Fibroblast of lung (primary cell): Measurements from ENCODE around the gene PTK7. TPM values are rescaled to one million over a fixed set of nuclear protein-coding genes. Genes with fewer than 3 reads are reported as not detected.

ENCODE experiments used
- DNase-seq, 2 donors: peaks; one replicate each; pipeline versions ENCODE4 v3.0.0 to v3.0.0-alpha.2; 2010; ENCODE audit warnings: low read depth in 2 of 2
- H2AFZ ChIP-seq: 2 replicates; pipeline ENCODE4 v1.5.1; 2012; ENCODE audit warnings: low read length, control low read depth, inconsistent platforms
- H3K27ac ChIP-seq: 2 replicates; pipeline ENCODE4 v1.5.1; 2011; ENCODE audit warnings: low read length, control low read depth; ENCODE audit not compliant: insufficient read depth
- H3K27me3 ChIP-seq: 2 replicates; pipeline ENCODE4 v1.5.1; 2011; ENCODE audit warnings: mild to moderate bottlenecking, low read length; ENCODE audit not compliant: control insufficient read depth, insufficient read depth
- H3K36me3 ChIP-seq: 2 replicates; pipeline ENCODE4 v1.5.1; 2011; ENCODE audit warnings: low read length; ENCODE audit not compliant: control insufficient read depth, insufficient read depth
- H3K4me1 ChIP-seq: 2 replicates; pipeline ENCODE4 v1.5.1; 2011; ENCODE audit warnings: low read length; ENCODE audit not compliant: control insufficient read depth, insufficient read depth; ENCODE audit errors: extremely low read depth
- H3K4me2 ChIP-seq: 2 replicates; pipeline ENCODE4 v1.5.1; 2011; ENCODE audit warnings: low read length, control low read depth; ENCODE audit not compliant: insufficient read depth; ENCODE audit errors: extremely low read depth
- H3K4me3 ChIP-seq, 4 experiments: fragments of 200-600 bp in 1 of 4; sonication (generic) in 1 of 4; replicated peaks in 1 of 4; 2 replicates each; pipeline ENCODE4 v1.5.1; 2011 to 2016; ENCODE audit warnings: low read length in 4 of 4, low read depth in 3 of 4, mild to moderate bottlenecking in 3 of 4, control low read depth in 2 of 4, inconsistent platforms in 1 of 4, mixed read lengths in 1 of 4; ENCODE audit not compliant: insufficient read depth in 1 of 4; ENCODE audit errors: control extremely low read depth in 1 of 4
- H3K79me2 ChIP-seq: 2 replicates; pipeline ENCODE4 v1.5.1; 2012; ENCODE audit warnings: mild to moderate bottlenecking, low read length, inconsistent platforms; ENCODE audit not compliant: control insufficient read depth, insufficient read depth
- H3K9ac ChIP-seq: 2 replicates; pipeline ENCODE4 v1.5.1; 2011; ENCODE audit warnings: mild to moderate bottlenecking, low read length, control low read depth; ENCODE audit not compliant: insufficient read depth
- H3K9me3 ChIP-seq: 2 replicates; pipeline ENCODE4 v1.5.1; 2012; ENCODE audit warnings: low read depth, low read length; ENCODE audit not compliant: control insufficient read depth, insufficient read depth
- H4K20me1 ChIP-seq: 2 replicates; pipeline ENCODE4 v1.5.1; 2011; ENCODE audit warnings: low read length; ENCODE audit not compliant: control insufficient read depth, insufficient read depth; ENCODE audit errors: extremely low read depth
- CTCF ChIP-seq, 2 donors: IDR thresholded peaks in 1 of 2; conservative IDR thresholded peaks in 1 of 2; 1 replicate in 1 of 2; 2 replicates in 1 of 2; pipeline ENCODE4 v1.5.1; 2011 to 2012; ENCODE audit warnings: low read length in 2 of 2, control low read depth in 1 of 2, inconsistent platforms in 1 of 2, low read depth in 1 of 2, mild to moderate bottlenecking in 1 of 2
- EZH2 ChIP-seq: IDR thresholded peaks from 2 replicates; pipeline ENCODE4 v1.5.1; 2012; ENCODE audit warnings: low read length, control low read depth, mild to moderate bottlenecking; ENCODE audit errors: missing control alignments
- polyA plus RNA-seq, 2 donors: library from polyadenylated mRNA; depleted of rRNA in 1 of 2; stranded (reverse) in 1 of 2; unstranded in 1 of 2; fragments of >200 nt; gene quantifications; 2 replicates each; pipeline ENCODE4 v1.2.1, GENCODE V29; 2011 to 2012; ENCODE audit warnings: missing spikeins in 1 of 2
- total RNA-seq: library from RNA; depleted of rRNA; stranded (reverse); fragments of >200 nt; gene quantifications from 2 replicates; pipeline ENCODE4 v1.2.1, GENCODE V29; 2014

Gene PTK7
- total and polyA plus RNA-seq, 2 donors (not counting 1 experiment from before 2014, with no cell fraction given): 145 to 149 TPM

GRCh38 chr6:43053545-43054205, 22.4 kb upstream of the PTK7 start, which contains the start of gene CUL7:
TSS of gene CUL7 (minus strand) at chr6:43053851. CDS start at chr6:43052788, 1,063 bp downstream.
- peak within 1 kb of the TSS; percentile 94 for H3K4me2 ChIP-seq
- H3K27ac ChIP-seq: peak within 1 kb of the TSS; percentile 92
- no peak within 1 kb of the TSS for H2AFZ ChIP-seq
- H3K4me1 ChIP-seq: peaks cover 12% of the 10 kb centered on the region
- H3K9me3 ChIP-seq: no peaks in the 10 kb centered on the region
- TF ChIP-seq EZH2 (no peak), CTCF (conservative IDR thresholded peaks at IDR 0.05 in 1 of 2, IDR thresholded peaks at IDR 0.05 in 1 of 2; ENCODE audit: low read depth in 1 of 2, low read length in 2 of 2) (no peak)
- DNase-seq: peak; percentile 96
- no peaks in the 10 kb centered on the region for H3K27me3 ChIP-seq
- H3K4me3 ChIP-seq: peak within 1 kb of the TSS; percentile 52 to 85 (median 69)
- no peaks in the 10 kb centered on the region for H4K20me1 ChIP-seq
- H3K9ac ChIP-seq: peak within 1 kb of the TSS; percentile 93
- H3K36me3 ChIP-seq: peaks cover 16% of the 10 kb centered on the region
- peaks cover 26% of the 10 kb centered on the region for H3K79me2 ChIP-seq

GRCh38 chr6:43054206-43054943, 21.7 kb upstream of the PTK7 start:
- Histone ChIP-seq H3K79me2 (peaks cover 31% of the 10 kb centered on the region), H2AFZ (no peak overlapping the region), H4K20me1 (no peaks in the 10 kb centered on the region), H3K4me2 (peak overlapping the region; percentile 25), H3K9me3 (no peaks in the 10 kb centered on the region), H3K27ac (peak overlapping the region; percentile 92), H3K9ac (no peak overlapping the region), H3K36me3 (peaks cover 15% of the 10 kb centered on the region), H3K4me3 (peak overlapping the region in 3 of 4 experiments; percentile 52 to 85 (median 72)), H3K4me1 (peaks cover 12% of the 10 kb centered on the region), H3K27me3 (no peaks in the 10 kb centered on the region)
- DNase-seq: peak in 1 of 2 donors; percentile 36
- TF ChIP-seq CTCF (conservative IDR thresholded peaks at IDR 0.05 in 1 of 2, IDR thresholded peaks at IDR 0.05 in 1 of 2; ENCODE audit: low read depth in 1 of 2, low read length in 2 of 2): no peak
- TF ChIP-seq EZH2: no peak

- Histone ChIP-seq H3K4me3 (no peak overlapping the region), H3K79me2 (peaks cover 31% of the 10 kb centered on the region), H3K4me2 (no peak overlapping the region), H4K20me1 (no peaks in the 10 kb centered on the region), H3K27ac (no peak overlapping the region), H3K36me3 (peaks cover 11% of the 10 kb centered on the region), H3K27me3 (no peaks in the 10 kb centered on the region), H3K4me1 (peaks cover 15% of the 10 kb centered on the region), H3K9ac (no peak overlapping the region), H3K9me3 (no peaks in the 10 kb centered on the region), H2AFZ (no peak overlapping the region)
- TF ChIP-seq CTCF (conservative IDR thresholded peaks at IDR 0.05 in 1 of 2, IDR thresholded peaks at IDR 0.05 in 1 of 2; ENCODE audit: low read depth in 1 of 2, low read length in 2 of 2): no peak
- TF ChIP-seq EZH2: no peak
- no peak for DNase-seq
Measured at GRCh38 chr6:43055966-43056365, 20.1 kb upstream of the PTK7 start.
